Stromal cell of bone marrow (primary cell): Measurements from ENCODE around the gene DPEP1.
A peak's percentile ranks its signal among the peaks of the same experiment; 100 is the strongest.
"Not testable (repeated sequence)": the region's sequence is repeated elsewhere in the genome, so short reads cannot be mapped to it uniquely, and the experiment has no call there.

Experiments
- DNase-seq: peaks from one replicate; pipeline ENCODE4 v3.0.0-alpha.2; 2012; ENCODE audit warnings: low read depth

Gene DPEP1

DNA sequence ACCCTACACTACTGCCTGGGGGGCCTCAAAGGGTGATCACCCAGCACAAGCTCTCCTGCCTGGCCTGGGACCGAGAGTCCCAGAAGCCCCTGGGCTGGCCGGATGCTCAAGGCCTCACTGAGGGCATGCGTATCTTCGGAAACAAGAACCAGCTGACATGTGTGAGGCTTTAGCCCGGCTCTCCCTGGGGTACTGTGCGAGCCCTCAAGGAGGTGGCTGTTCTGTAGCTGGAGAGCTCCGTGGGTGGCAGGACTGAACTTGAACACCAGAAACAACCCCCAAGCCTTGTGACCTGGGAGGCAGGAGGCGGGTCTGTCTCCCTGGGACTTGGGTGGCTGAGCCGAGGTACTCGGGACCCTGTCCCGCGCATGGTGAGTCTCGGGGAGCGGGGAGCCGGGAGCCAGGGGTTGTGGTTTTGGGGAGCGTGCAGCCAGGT, 7.0 kb downstream of the DPEP1 start:
- no peak for DNase-seq

DNA sequence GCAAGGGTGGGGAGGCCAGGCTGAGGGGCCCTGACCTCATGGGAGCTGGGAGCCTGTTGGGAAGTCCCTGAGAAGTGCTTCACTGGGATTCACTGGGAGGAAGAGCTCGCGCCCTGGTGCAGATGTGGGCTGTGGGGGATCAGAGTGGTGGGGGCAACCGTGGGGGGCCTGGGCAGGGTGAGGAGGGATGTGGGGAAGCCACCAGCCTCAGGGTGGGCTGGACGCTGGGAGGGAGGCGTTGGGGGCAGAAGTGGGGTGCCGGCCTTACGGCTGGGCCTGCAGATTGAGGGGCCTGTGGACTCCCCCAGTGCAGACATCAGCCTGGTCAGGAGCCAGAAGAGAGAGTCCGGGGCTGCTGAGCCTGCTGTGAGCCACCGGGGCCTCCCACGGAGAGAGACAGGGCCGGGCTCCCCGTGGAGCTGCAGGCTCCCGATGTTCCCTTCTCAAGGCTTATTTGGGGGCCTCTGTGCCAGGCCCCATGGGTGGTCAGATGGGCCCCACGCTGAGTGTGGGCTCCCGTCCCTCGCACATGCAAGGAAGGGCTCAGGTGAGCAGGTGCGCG, 7.8 kb downstream of the DPEP1 start:
- no peak for DNase-seq

DNA sequence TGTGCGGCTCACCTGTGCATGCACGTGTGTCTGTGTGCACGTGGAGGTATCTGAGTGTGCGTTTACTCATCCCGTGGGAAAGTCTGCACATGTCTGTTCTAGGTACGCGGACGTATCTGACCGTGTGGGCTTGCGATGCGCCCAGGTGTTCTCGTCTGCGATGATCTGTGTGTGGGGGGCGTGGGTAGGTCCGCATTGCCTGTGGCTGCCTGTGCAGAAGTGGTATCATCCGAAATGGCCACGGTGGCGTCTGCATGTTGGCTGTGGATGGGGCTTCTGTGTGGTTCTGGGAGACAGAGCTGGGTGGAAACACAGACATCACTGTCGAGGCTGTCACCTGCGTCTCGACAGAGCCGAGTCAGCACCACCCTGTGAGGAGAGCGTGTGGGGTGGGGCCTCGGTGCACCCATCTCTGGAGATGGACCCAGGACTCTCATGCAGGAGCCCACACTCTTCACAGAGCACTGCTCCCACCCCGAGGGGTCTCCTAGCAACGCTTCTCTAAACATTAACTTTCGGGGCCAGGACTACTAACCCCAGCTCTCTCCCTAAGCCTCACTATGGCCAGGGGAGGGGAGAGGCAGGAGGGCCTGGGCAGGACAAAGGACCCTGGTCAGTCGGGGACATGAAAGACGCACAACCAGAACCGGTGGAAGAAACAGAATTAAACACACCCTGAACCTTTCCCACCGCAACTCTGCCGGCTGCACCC, 8.4 kb downstream of the DPEP1 start:
- DNase-seq: no peak

DNA sequence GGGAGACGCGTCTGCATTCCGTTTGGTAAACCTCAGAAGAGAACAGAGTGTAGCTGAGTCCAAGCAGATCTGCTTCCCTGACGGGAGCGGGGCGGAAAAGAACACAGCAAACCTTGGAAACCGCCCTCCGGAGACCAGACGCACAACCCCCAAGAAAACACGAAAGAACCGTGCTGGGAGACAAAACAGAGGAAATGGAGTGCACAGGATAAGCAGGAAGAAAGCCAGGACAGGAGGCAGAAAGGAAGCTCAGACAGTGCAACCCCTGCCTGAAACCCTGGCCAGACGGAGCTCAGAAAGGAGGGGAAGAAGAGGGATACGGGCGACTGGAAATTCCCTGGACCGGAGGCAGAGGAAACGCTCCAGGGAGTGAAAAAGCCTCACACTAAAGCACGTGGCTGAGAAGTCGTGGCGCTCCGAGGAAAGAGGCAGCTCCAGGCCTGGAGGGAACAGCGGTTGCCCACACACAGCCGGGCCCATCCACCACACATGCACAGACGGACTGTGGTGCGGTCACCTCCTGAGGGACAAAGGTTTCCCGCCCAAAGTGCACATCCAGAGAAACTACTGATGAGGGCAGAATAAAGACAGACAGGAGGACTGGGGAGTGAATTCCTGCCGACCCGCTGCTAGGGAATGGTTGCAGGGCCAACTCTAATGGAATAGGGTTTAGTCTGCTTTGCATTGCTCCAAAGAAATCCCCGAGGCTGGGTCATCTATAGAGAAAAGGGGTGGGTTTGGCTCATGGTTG, 10.2 kb downstream of the DPEP1 start:
- DNase-seq: no peak

DNA sequence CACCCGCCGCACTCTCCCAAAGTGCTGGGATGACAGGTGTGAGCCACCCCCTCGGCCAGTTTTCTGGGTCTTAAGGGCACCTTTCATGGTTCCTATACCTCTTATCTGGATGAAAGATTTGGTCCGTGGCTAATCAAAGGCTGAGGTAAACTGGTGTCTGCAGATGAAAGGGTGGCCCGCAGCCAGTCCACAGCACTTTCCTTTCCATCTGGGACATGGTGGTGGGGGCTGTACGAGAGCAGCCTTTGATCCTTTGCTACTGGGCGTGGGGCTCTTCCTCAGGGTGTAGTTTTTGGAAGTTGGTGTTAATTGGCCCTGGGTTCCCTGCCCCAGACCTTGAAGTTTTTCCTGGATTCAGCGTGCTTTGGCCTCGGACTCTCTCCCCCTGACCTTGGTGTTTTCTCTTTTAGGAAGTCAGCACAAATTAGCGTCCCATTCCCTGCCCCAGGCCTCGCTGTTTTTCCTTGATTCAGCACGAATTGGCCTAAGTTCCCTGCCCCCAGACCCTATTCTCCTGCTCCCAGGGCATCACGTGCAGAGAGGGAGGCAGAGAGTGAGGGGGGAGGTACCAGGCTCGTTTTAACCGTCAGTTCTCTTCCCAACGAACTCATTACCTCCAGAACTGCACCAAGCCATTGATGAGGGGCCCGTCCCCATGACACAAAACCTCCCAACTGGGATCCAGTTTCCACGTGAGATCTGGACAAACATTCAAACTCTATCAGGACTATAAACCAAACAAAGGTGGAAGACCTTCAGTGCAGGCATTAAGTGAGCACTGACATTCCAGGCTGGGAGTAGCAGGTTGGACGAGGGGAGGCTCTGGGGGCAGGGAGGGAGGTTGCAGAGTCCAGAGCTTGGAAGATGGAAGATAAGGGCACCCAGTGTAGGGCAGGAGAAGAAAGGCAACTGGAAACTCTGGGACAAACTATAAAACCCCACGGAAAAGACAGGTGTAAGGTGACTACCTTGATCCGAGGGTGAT, 11.6 kb downstream of the DPEP1 start:
- DNase-seq: no peak

DNA sequence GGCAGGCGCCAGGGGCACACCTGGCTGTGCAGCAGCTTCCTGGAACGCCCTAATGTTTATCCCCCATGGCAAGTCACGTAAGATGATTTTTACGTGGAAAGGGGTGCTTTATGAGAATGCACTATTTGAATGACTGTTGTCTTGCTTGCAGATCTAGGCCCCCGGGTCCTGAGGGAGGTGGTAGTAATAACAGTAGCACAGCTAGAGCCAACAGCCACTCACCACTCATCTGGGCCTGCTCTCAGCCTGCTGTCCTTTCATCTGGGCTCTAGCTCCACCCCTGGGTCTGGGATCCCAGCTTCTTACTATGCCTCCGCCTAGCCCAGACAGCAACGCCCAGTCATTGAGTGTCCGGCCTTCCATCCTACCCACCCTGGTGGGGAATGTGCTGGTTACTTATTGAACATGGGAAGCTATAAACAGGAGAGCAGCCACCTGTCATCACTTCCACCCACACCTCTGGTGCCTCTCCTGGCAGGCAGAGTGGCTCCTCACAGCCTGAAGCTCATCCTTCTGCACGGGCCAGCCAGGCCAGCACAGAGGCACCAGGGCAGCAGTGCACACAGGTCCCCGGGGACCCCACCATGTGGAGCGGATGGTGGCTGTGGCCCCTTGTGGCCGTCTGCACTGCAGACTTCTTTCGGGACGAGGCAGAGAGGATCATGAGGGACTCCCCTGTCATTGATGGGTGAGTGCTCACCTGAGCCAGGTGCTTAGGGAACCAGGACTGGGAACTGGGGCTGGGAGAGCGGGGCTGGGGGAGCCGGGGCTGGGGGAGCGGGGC, 16.6 kb downstream of the DPEP1 start:
- no peak for DNase-seq

DNA sequence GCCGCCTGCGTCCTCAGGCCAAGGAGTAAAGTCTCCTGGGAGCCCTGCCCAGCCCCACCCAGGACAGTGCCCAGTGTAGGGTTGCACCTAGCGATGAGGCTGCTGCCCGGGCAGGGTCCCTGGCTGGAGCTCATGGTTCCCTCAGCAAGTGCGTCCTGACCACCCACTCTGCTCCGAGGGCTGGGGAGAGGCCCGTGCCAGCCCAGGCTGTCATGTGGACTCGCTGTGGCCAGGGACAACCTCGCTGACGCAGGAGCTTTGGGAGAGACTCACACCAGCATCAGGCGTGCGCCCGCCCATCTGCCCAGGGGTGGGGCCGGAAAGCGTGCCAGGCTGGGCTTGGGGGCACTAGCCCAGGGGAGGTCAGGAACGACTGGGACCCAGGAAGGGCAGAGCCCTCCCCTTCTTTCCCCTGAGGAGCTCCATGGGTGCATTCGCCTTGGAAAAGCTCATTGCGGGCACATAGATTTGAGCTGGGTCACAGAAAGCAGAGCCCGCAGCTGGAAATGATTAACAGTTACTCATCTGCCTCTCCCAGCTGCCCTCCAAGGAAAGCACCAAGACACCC, 19.7 kb downstream of the DPEP1 start:
- peak; percentile 64 for DNase-seq

DNA sequence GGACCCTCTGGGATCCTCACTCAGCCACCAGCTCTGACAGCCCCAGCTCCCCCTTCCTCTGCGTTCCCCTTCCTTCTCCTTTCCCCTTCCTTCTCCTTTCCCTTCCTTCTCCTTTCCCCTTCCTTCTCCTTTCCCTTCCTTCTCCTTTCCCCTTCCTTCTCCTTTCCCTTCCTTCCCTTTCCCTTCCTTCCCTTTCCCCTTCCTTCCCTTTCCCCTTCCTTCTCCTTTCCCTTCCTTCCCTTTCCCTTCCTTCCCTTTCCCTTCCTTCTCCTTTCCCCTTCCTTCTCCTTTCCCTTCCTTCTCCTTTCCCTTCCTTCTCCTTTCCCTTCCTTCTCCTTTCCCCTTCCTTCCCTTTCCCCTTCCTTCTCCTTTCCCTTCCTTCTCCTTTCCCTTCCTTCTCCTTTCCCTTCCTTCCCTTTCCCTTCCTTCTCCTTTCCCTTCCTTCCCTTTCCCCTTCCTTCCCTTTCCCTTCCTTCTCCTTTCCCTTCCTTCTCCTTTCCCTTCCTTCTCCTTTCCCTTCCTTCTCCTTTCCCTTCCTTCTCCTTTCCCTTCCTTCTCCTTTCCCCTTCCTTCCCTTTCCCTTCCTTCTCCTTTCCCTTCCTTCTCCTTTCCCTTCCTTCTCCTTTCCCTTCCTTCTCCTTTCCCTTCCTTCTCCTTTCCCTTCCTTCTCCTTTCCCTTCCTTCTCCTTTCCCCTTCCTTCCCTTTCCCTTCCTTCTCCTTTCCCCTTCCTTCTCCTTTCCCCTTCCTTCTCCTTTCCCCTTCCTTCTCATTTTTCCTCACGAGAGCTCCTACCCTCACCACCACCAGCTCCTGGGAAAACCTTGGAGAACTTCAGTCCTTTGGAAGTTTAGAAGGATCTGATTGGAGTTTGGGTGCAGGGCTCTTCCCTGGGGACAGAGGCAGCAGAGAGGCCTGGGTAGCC, 21.3 kb downstream of the DPEP1 start:
- not testable (repeated sequence) for DNase-seq

DNA sequence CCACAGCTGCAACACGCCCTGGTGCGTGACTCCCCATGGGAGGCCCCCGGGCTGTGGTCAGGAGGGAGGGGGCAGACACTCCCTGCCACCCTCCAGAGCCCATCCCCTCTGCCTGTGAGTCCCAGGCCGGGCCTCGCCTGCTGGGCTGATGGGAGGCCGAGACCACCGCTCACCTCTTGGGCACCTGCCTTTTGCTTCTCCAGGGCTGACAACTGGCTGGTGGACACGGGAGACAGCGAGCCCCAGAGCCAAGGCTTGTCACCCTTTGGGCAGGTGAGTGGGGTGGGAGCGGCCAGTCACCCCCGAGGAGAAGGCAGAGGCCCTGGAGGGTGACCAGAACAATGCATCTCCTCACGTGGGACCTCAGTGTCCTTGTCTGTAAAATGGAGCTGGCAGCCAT, 23.2 kb downstream of the DPEP1 start:
- no peak for DNase-seq

DNA sequence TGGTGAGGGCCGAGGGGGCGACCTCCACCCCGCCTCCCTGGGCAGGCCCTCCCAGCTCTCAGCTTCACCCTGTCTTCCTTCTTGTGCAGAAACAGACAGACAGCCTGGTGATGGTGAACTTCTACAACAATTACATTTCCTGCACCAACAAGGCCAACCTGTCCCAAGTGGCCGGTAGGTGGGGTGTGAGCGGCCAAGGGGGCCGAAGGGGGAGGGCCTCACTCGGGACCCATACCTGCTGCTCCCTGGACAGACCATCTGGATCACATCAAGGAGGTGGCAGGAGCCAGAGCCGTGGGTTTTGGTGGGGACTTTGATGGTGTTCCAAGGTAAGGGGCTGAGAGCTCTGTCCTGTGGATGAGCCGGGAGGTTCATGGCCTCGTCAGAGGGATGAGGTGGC, 23.9 kb downstream of the DPEP1 start:
- no peak for DNase-seq

DNA sequence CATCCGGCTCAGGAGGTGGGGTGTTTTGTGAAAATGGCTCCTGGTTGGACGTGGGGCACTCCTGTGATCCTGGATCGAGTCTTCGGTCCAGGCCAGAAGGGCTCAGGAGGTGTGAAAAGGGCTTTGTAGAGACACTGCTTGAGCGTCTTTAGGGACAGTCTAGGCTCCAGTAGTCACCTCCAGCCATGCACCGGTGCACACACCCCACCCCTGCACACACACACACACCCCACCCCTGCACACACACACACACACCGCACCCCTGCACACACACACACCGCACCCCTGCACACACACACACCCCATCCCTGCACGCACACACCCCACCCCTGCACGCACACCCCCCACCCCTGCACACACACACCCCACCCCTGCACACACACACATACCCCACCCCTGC, 25.0 kb downstream of the DPEP1 start:
- DNase-seq: no peak

DNA sequence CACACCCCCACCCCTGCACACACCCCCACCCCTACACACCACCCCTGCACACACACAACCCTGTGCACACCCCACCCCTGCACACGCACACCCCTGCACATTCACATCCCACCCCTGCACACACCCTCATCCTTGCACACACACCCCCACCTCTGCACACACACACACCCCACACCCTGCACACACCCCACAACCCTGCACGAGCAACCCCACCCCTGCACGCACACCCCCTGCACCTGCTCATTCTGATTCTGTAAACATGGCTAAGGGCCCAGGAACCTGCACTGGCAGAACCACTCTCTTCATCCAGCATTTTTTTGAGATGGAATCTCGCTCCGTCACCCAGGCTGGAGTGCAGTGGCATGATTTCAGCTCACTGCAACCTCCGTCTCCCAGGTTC, 25.9 kb downstream of the DPEP1 start:
- DNase-seq: no peak

DNA sequence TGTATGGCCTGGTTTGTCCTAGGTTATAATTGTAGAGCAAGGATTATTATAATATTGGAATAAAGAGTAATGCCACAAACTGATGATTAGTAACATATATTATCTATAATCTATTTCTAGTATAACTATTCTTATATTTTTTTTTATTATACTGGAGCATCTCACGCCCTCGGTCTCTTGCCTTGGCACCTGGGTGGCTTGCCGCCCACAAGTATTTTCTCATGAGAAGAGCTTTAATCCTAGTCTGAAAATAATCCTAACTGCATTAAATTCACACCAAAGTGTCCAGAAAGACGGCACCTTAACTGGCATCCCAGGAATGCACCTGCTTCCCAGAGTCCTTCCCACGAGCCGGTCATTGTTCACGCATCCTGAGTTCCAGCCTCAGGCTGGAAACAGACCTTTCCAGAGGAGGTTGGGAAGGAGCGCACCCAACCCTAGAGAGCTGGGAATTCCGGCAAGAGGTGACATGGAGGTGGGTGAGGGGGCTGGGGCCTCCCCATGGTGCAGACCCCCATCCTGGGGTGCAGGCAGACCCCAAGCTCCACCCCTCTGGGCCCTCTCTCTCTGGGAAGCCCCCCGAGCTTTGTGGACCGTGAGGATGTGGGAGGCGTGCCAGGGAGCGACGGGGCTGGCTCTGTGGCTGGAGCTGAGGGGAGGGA, 28.1 kb downstream of the DPEP1 start:
- DNase-seq: no peak

DNA sequence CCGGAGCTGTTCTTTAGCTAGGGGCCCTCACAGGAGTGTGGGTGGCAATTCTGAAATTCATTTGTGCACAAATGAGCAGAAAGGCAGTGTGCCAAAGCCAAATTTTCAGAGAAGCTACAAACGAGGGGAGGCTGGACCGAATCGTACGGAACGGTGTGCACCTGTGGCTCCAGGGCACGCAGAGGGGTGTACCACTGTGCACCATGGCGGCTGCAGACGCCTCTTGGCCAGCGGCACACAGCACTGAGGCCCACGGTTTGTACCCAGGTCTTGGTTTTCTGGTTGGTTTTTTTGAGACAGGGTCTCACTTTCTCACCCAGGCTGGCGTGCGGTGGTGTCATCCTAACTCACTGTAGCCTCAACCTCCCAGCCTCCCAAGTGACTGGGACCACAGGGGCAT, 29.1 kb downstream of the DPEP1 start:
- DNase-seq: no peak

DNA sequence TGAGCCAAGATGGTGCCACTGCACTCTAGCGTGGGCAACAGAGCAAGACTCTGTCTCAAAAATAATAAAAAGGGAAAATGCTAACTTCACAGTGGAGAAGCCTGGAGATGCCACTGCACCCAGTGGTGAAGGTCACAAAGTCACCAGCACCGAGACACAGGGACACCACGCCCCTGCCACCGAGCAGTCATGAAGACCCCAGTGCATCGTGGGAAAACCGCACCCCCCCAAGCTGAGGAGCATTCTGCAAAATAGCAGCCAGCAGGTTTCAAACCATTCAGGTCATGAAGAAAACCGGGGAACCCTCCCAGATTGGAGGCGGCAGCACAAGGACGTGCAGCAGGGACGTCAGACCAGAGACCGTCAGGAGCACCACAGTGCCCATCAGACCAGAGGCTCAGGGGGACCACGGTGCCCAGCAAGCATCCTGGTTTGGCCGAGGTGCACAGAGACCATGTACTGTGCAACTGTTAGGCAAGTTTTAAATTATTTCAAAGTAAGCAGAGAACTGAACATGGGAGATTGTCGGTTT, 30.4 kb downstream of the DPEP1 start:
- no peak for DNase-seq

DNA sequence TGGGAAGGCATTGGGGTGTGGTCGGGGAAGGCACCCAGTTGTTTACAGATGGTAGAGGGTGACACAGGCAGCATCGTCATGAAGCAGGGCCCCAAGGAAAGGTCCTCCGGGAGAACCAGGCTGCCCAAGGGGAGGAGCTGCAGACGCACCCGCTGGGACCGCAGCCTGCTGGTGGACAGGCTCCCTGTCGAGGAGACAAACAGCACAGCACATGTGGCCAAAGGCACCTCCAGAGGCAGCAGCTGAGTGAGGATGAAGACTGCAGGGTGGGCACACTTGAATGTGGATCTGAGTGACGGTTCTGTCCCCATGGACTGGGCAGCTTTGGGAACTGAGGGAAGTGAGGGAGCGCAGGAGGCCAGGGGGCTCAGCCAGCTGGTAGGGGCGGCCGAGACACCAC, 31.7 kb downstream of the DPEP1 start:
- no peak for DNase-seq

DNA sequence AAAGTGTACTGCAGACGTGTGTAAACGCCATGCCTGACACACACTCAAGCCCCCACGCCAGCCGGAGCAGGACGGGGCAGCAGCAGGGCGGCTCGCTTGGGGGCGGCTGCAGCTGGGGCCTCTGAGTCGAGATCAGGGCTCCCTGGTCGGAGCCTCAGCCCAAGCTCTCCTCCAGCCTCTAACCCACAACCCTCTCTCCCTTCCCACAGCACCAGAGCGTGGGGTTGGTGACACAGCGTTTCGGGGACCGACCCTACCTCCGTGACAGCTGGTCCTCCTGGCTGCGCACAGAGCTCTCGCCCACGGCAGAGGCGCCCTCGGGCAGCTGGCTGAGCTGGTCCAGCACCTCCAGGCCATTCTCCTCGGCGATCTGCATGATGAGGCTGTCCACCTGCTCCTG, 32.8 kb downstream of the DPEP1 start:
- no peak for DNase-seq

DNA sequence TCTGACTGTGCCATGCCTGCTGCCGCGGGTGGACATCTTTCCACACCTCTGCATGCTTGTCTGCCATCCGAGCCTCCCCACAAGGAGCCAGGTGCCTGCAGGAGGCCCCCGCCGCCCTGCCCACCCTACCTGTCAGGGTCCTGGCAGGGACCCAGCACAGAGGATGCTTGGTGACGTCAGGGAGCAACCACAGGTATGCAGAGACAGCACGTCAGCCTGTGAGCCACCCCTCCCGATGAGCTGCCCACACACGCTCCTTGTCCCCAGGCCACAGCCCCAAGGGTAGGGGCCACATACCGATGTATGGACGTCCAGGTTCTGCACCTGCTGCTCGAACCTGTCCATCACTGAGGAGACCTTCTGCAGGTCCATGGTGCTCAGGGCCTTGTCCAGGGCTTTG, 33.5 kb downstream of the DPEP1 start:
- no peak for DNase-seq

DNA sequence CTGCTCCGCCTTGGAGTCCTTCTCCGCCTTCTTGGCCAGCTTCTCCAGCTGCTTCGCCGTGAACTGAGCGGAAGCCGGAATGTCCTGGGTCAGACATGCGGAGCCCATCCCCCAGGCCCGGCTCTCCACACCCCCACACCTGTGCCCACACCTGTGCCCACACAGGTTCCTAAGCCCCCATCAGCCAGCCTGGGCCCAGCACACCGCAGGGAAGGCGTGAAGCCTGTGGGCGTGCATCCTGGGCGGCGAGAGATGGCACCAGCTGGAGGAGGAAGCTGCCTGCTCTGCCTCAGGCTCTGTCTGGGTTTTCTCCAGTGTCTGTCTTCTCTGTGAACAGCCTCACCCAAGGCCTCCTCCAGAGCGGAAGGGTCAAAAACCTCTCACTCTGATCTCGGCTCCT, 38.1 kb downstream of the DPEP1 start:
- no peak for DNase-seq
